SK-N-SH (cell line): Measurements from ENCODE around the gene ATIC. TPM values are rescaled to one million over a fixed set of nuclear protein-coding genes. Genes with fewer than 3 reads are reported as not detected.

Experiments
- CTCF ChIA-PET: fragments of 300-600, 350-600 bp; formaldehyde crosslinking; extraction: SDS; loops from one replicate; lab custom pipeline; 2021; lab: Yijun Ruan, JAX
- POLR2A ChIA-PET: fragments of 350-600 bp; sonication (Branson Sonifier 250); formaldehyde crosslinking; extraction: SDS; loops from one replicate; lab custom pipeline; 2020; ENCODE audit warnings: antibody characterized with exemption, inconsistent platforms; lab: Yijun Ruan, JAX
- DNase-seq: peaks from one replicate; pipeline ENCODE4 v3.0.0; 2012
- H2AFZ ChIP-seq: fragments of 200-600 bp; sonication (generic); 2 replicates; pipeline ENCODE4 v1.8.1; 2016; ENCODE audit warnings: antibody characterized with exemption, mild to moderate bottlenecking, low read depth
- H3F3A ChIP-seq: fragments of 200-600 bp; sonication (generic); replicated peaks from 2 replicates; pipeline ENCODE3; 2016; ENCODE audit warnings: antibody characterized with exemption, mild to moderate bottlenecking; ENCODE audit not compliant: insufficient read depth
- H3K27ac ChIP-seq, 2 experiments: fragments of 200-500 bp in 1 of 2; fragments of 200-600 bp in 1 of 2; sonication (Bioruptor generic) in 1 of 2; sonication (generic), shearing (Covaris generic) in 1 of 2; 2 replicates each; pipeline versions ENCODE4 v1.5.1 to v1.6.1; 2014 to 2016; ENCODE audit warnings: low read depth in 2 of 2, inconsistent platforms in 1 of 2, low read length in 1 of 2, mild to moderate bottlenecking in 1 of 2, mixed read lengths in 1 of 2
- H3K27me3 ChIP-seq: fragments of 200-600 bp; sonication (generic), shearing (Covaris generic); 2 replicates; pipeline ENCODE4 v1.6.1; 2016; ENCODE audit warnings: mixed run types; ENCODE audit not compliant: insufficient read depth
- H3K36me3 ChIP-seq, 2 experiments: fragments of 200-500 bp in 1 of 2; fragments of 200-600 bp in 1 of 2; sonication (Bioruptor generic) in 1 of 2; sonication (generic) in 1 of 2; replicated peaks in 1 of 2; 2 replicates each; pipeline versions ENCODE3 to v1.5.1; 2014 to 2016; ENCODE audit warnings: low read length in 1 of 2, mild to moderate bottlenecking in 1 of 2; ENCODE audit not compliant: insufficient read depth in 2 of 2, control insufficient read depth in 1 of 2
- H3K4me1 ChIP-seq, 2 experiments: fragments of 200-500 bp in 1 of 2; fragments of 200-600 bp in 1 of 2; sonication (Bioruptor generic) in 1 of 2; sonication (generic), shearing (Covaris generic) in 1 of 2; 2 replicates each; pipeline versions ENCODE4 v1.5.1 to v1.6.1; 2014 to 2016; ENCODE audit warnings: low read depth in 1 of 2, low read length in 1 of 2, mixed run types in 1 of 2; ENCODE audit not compliant: insufficient read depth in 2 of 2, control insufficient read depth in 1 of 2
- H3K4me2 ChIP-seq: fragments of 200-600 bp; sonication (generic), shearing (Covaris generic); 2 replicates; pipeline ENCODE4 v1.6.1; 2017; ENCODE audit warnings: mixed run types
- H3K4me3 ChIP-seq, 2 experiments: fragments of 200-500 bp in 1 of 2; fragments of 200-600 bp in 1 of 2; sonication (Bioruptor generic) in 1 of 2; sonication (generic), shearing (Covaris generic) in 1 of 2; 2 replicates each; pipeline versions ENCODE4 v1.5.1 to v1.8.1; 2014 to 2016; ENCODE audit warnings: low read depth in 2 of 2, inconsistent platforms in 1 of 2, low read length in 1 of 2, mild to moderate bottlenecking in 1 of 2, mixed read lengths in 1 of 2, moderate library complexity in 1 of 2
- H3K79me2 ChIP-seq: fragments of 200-600 bp; sonication (generic); 2 replicates; pipeline ENCODE4 v1.8.1; 2017; ENCODE audit warnings: mild to moderate bottlenecking; ENCODE audit not compliant: insufficient read depth
- H3K9ac ChIP-seq: fragments of 200-600 bp; sonication (generic); 2 replicates; pipeline ENCODE4 v1.6.1; 2017; ENCODE audit warnings: mixed run types
- H3K9me2 ChIP-seq: fragments of 200-600 bp; sonication (generic); 2 replicates; pipeline ENCODE4 v1.6.1; 2017; ENCODE audit warnings: mixed run types
- H3K9me3 ChIP-seq: fragments of 200-600 bp; sonication (generic); 2 replicates; pipeline ENCODE4 v1.6.1; 2017; ENCODE audit warnings: mixed run types, mild to moderate bottlenecking, moderate library complexity
- H4K20me1 ChIP-seq: fragments of 200-600 bp; sonication (generic); 2 replicates; pipeline ENCODE4 v1.6.1; 2017; ENCODE audit warnings: mild to moderate bottlenecking, mixed run types; ENCODE audit not compliant: insufficient read depth
- CTCF ChIP-seq: fragments of 200-600 bp; sonication (generic); IDR thresholded peaks from 2 replicates; pipeline ENCODE4 v1.6.1; 2017; ENCODE audit warnings: antibody characterized with exemption, mild to moderate bottlenecking, moderate library complexity
- FOSL2 ChIP-seq: IDR thresholded peaks from 2 replicates; pipeline ENCODE4 v1.4.0; 2012; ENCODE audit warnings: low read depth, mild to moderate bottlenecking, moderate library complexity, borderline replicate concordance
- FOXM1 ChIP-seq: IDR thresholded peaks from 2 replicates; pipeline ENCODE4 v1.4.0; 2012; ENCODE audit warnings: low read depth, mild to moderate bottlenecking
- IRF3 ChIP-seq: fragments of 150-350 bp; IDR thresholded peaks from 2 replicates; pipeline ENCODE4 v1.6.1; 2016; ENCODE audit warnings: mild to moderate bottlenecking, low read depth, low read length
- MAX ChIP-seq: IDR thresholded peaks from 2 replicates; pipeline ENCODE4 v1.4.0; 2012; ENCODE audit warnings: low read depth
- PBX3 ChIP-seq: IDR thresholded peaks from 2 replicates; pipeline ENCODE4; 2012
- RAD21 ChIP-seq: IDR thresholded peaks from 2 replicates; pipeline ENCODE4 v1.6.1; 2012; ENCODE audit warnings: mild to moderate bottlenecking, low read length
- REST ChIP-seq: IDR thresholded peaks from 2 replicates; pipeline ENCODE4 v1.6.1; 2012; ENCODE audit warnings: mild to moderate bottlenecking, low read depth, low read length, moderate library complexity
- RFX5 ChIP-seq: IDR thresholded peaks from 2 replicates; pipeline ENCODE4 v1.6.1; 2012; ENCODE audit warnings: mild to moderate bottlenecking, improper control_type of control experiment, low read length
- RXRA ChIP-seq: IDR thresholded peaks from 2 replicates; pipeline ENCODE4 v1.4.0; 2012; ENCODE audit warnings: low read depth, mild to moderate bottlenecking, borderline replicate concordance
- TCF12 ChIP-seq: IDR thresholded peaks from 2 replicates; pipeline ENCODE4 v1.4.0; 2012
- TEAD4 ChIP-seq: IDR thresholded peaks from 2 replicates; pipeline ENCODE4 v1.4.0; 2012; ENCODE audit warnings: mild to moderate bottlenecking, borderline replicate concordance; ENCODE audit not compliant: insufficient read depth
- USF1 ChIP-seq: IDR thresholded peaks from 2 replicates; pipeline ENCODE4 v1.4.0; 2012; ENCODE audit warnings: low read depth, borderline replicate concordance
- WGBS: methylation state at CpG from one replicate; pipeline ENCODE4 v1.1.6; 2017; ENCODE audit warnings: low lambda C conversion rate; 5-methylcytosine and 5-hydroxymethylcytosine counted together
- polyA plus RNA-seq, 3 experiments: library from polyadenylated mRNA; depleted of rRNA; stranded (reverse); fragments of >200 nt; gene quantifications; 2 replicates each; pipeline ENCODE4 v1.2.3, GENCODE V29; 2012

The ATIC gene
- polyA plus RNA-seq, 1 of the 3 experiments (the other 2 are of a cell fraction) = 108 TPM

- Histone ChIP-seq H3K27me3 (no peaks in the 10 kb centered on the region), H3K4me2 (no peak overlapping the region), H3K79me2 (peaks cover 54% of the 10 kb centered on the region), H3K9ac (no peak overlapping the region), H3K4me3 (no peak overlapping the region), H4K20me1 (peaks cover 68% of the 10 kb centered on the region), H3K27ac (peak overlapping the region in 1 of 2 experiments; percentile 57; a peak in 1 of 4 replicates), H3F3A (peaks cover 100% of the 10 kb centered on the region), H3K36me3 (peaks cover 68 to 95% of the 10 kb centered on the region in 2 experiments), H3K9me3 (no peaks in the 10 kb centered on the region), H2AFZ (no peak overlapping the region), H3K4me1 (no peaks in the 10 kb centered on the region), H3K9me2 (no peaks in the 10 kb centered on the region)
- 95% methylated on average over 9 of the region's 9 CpGs for WGBS
- no peak for DNase-seq
- CTCF ChIA-PET = interaction anchor here (1.0 kb wide), 1 partner anchor 16 kb away, joined by 3 read pairs; no protein-coding TSS in a partner anchor
- POLR2A ChIA-PET = no interaction called here
- TF ChIP-seq RXRA = no peak
- no peak for TF ChIP-seq USF1
- no peak for TF ChIP-seq IRF3
- TF ChIP-seq MAX = no peak
- no peak for TF ChIP-seq FOSL2
- no peak for TF ChIP-seq TEAD4
- TF ChIP-seq TCF12 = no peak
- TF ChIP-seq FOXM1 = no peak
- no peak for TF ChIP-seq PBX3
- no peak for TF ChIP-seq REST
- no peak for TF ChIP-seq CTCF
- no peak for TF ChIP-seq RFX5
- no peak for TF ChIP-seq RAD21
These were observed 61.2 kb downstream of the ATIC start for GRCh38 chr2:215372968-215373649.
